IMR-90 (cell line): ENCODE results near the gene XIRP1. TPM values are rescaled to one million over a fixed set of nuclear protein-coding genes. Genes with fewer than 3 reads are reported as not detected.

Experiments used
- ATAC-seq: fragments of 200-7000 bp; cut with Tn5 transposase; 2 replicates; pipeline ENCODE4 v1.9.1; 2020; ENCODE audit warnings: low read depth, mild to moderate bottlenecking, moderate library complexity
- BruUV-seq: library from RNA; stranded (reverse); fragments of 400-500 nt; replicated peaks from 2 replicates; lab custom pipeline; 2021; lab: Mats Ljungman, UMichigan
- CTCF ChIA-PET: fragments of 300-600 bp; formaldehyde crosslinking; extraction: SDS; loops from one replicate; lab custom pipeline; 2021; ENCODE audit warnings: antibody characterized with exemption; lab: Yijun Ruan, JAX
- POLR2A ChIA-PET: fragments of 300-600 bp; sonication (Branson Sonifier 250); formaldehyde crosslinking; loops from one replicate; lab custom pipeline; 2022; ENCODE audit warnings: antibody characterized with exemption; ENCODE audit not compliant: unreplicated experiment; lab: Charles Lee
- DNase-seq: peaks from one replicate; pipeline ENCODE4 v3.0.0; 2013
- H2AFZ ChIP-seq: replicated peaks from 2 replicates; pipeline ENCODE3; 2013; ENCODE audit warnings: low read length, mild to moderate bottlenecking; ENCODE audit not compliant: poor library complexity
- H2AK5ac ChIP-seq: 2 replicates; pipeline ENCODE4 v1.6.1; 2013; ENCODE audit warnings: low read depth, low read length, inconsistent platforms
- H2AK9ac ChIP-seq: replicated peaks from 2 replicates; pipeline ENCODE3; 2013; ENCODE audit warnings: mild to moderate bottlenecking, low read depth, low read length, moderate library complexity; ENCODE audit not compliant: poor library complexity
- H2BK120ac ChIP-seq: 2 replicates; pipeline ENCODE4 v1.6.1; 2013; ENCODE audit warnings: low read depth, low read length, inconsistent platforms
- H2BK15ac ChIP-seq: 3 replicates; pipeline ENCODE4 v1.6.1; 2013; ENCODE audit warnings: low read depth, low read length, inconsistent platforms
- H2BK20ac ChIP-seq: 2 replicates; pipeline ENCODE4 v1.6.1; 2013; ENCODE audit warnings: low read depth, mild to moderate bottlenecking, inconsistent platforms, low read length, moderate library complexity
- H2BK5ac ChIP-seq: 2 replicates; pipeline ENCODE4 v1.6.1; 2013; ENCODE audit warnings: mild to moderate bottlenecking, low read depth, low read length, inconsistent platforms; ENCODE audit not compliant: poor library complexity, severe bottlenecking
- H3K14ac ChIP-seq: replicated peaks from 2 replicates; pipeline ENCODE4 v1.6.1; 2013; ENCODE audit warnings: low read depth, low read length, inconsistent platforms
- H3K18ac ChIP-seq: 2 replicates; pipeline ENCODE4 v1.6.1; 2013; ENCODE audit warnings: low read depth, low read length, control low read depth
- H3K23ac ChIP-seq: 2 replicates; pipeline ENCODE4 v1.6.1; 2013; ENCODE audit warnings: low read depth, low read length, inconsistent platforms
- H3K27ac ChIP-seq: 2 replicates; pipeline ENCODE4 v1.5.1; 2013; ENCODE audit warnings: mild to moderate bottlenecking, control low read depth, low read length; ENCODE audit not compliant: insufficient read depth
- H3K27me3 ChIP-seq: 2 replicates; pipeline ENCODE4 v1.6.1; 2013; ENCODE audit warnings: low read length; ENCODE audit not compliant: control insufficient read depth, insufficient read depth
- H3K36me3 ChIP-seq: 2 replicates; pipeline ENCODE4 v1.6.1; 2013; ENCODE audit warnings: low read length, mixed read lengths; ENCODE audit not compliant: control insufficient read depth, insufficient read depth
- H3K4ac ChIP-seq: 2 replicates; pipeline ENCODE4 v1.6.1; 2013; ENCODE audit warnings: low read depth, low read length, inconsistent platforms
- H3K4me1 ChIP-seq: 2 replicates; pipeline ENCODE4 v1.6.1; 2013; ENCODE audit warnings: low read length, mixed read lengths; ENCODE audit not compliant: control insufficient read depth, insufficient read depth
- H3K4me2 ChIP-seq: 2 replicates; pipeline ENCODE4 v1.6.1; 2013; ENCODE audit warnings: low read depth, mild to moderate bottlenecking, control low read depth, low read length, moderate library complexity
- H3K4me3 ChIP-seq: 2 replicates; pipeline ENCODE4 v1.5.1; 2013; ENCODE audit warnings: low read depth, mild to moderate bottlenecking, control low read depth, low read length, moderate library complexity; ENCODE audit not compliant: insufficient read depth
- H3K56ac ChIP-seq: 2 replicates; pipeline ENCODE4 v1.6.1; 2013; ENCODE audit warnings: low read length, inconsistent platforms; ENCODE audit not compliant: insufficient read depth; ENCODE audit errors: extremely low read depth
- H3K79me1 ChIP-seq, 2 experiments: 2 replicates each; pipeline ENCODE4 v1.6.1; 2013; ENCODE audit warnings: low read length in 2 of 2, inconsistent platforms in 1 of 2, low read depth in 1 of 2
- H3K9ac ChIP-seq: 2 replicates; pipeline ENCODE4 v1.6.1; 2013; ENCODE audit warnings: low read depth, low read length, control low read depth
- H3K9me1 ChIP-seq: 2 replicates; pipeline ENCODE4 v1.6.1; 2013; ENCODE audit warnings: low read length, inconsistent platforms; ENCODE audit not compliant: insufficient read depth
- H3K9me3 ChIP-seq: 2 replicates; pipeline ENCODE4 v1.6.1; 2013; ENCODE audit warnings: low read length; ENCODE audit not compliant: control insufficient read depth, insufficient read depth
- H4K20me1 ChIP-seq: 2 replicates; pipeline ENCODE4 v1.6.1; 2013; ENCODE audit warnings: low read length, inconsistent platforms; ENCODE audit not compliant: insufficient read depth
- H4K5ac ChIP-seq: 2 replicates; pipeline ENCODE4 v1.6.1; 2013; ENCODE audit warnings: mild to moderate bottlenecking, low read depth, low read length, control low read depth
- H4K8ac ChIP-seq, 2 experiments: 2 replicates each; pipeline ENCODE4 v1.6.1; 2013; ENCODE audit warnings: low read depth in 2 of 2, low read length in 2 of 2, control low read depth in 1 of 2, inconsistent platforms in 1 of 2
- H4K91ac ChIP-seq: 2 replicates; pipeline ENCODE4 v1.6.1; 2013; ENCODE audit warnings: low read depth, low read length, inconsistent platforms; ENCODE audit not compliant: insufficient read depth
- MAFK ChIP-seq: IDR thresholded peaks from 2 replicates; pipeline ENCODE4 v1.6.1; 2012; ENCODE audit warnings: low read depth, low read length, improper control_type of control experiment
- WGBS, 2 experiments: methylation state at CpG; one replicate each; pipeline versions ENCODE4 v1.1.5 to v1.1.7; 2013; ENCODE audit warnings: missing lambda C conversion rate in 2 of 2; ENCODE audit not compliant: insufficient read length in 1 of 2; ENCODE audit errors: extremely low coverage in 2 of 2; 5-methylcytosine and 5-hydroxymethylcytosine counted together
- dilution Hi-C: fragments of 300-500 bp; cut with HindIII; formaldehyde crosslinking; loops from one replicate; pipeline ENCODE4 v1.14.3; 2018; ENCODE audit warnings: low sequenced_read_pairs; ENCODE audit not compliant: unreplicated experiment
- in situ Hi-C: fragments of 300-500 bp; cut with MboI; formaldehyde crosslinking; loops from 3 replicates; pipeline ENCODE4 v1.14.3; 2019; ENCODE audit warnings: low sequenced_read_pairs, inconsistent platforms, mixed read lengths
- intact Hi-C: fragments of 100-400 bp; cut with micrococcal nuclease; formaldehyde crosslinking; loops from 2 replicates; pipeline ENCODE4 v1.10.0; 2022
- polyA plus RNA-seq, 3 experiments: library from polyadenylated mRNA; depleted of rRNA; stranded (reverse); fragments of >200 nt; gene quantifications; 2 replicates each; pipeline ENCODE4 v1.2.3, GENCODE V29; 2012; ENCODE audit warnings: low replicate concordance in 1 of 3
- total RNA-seq: library from RNA; depleted of rRNA; stranded (reverse); fragments of >200 nt; gene quantifications from 2 replicates; pipeline ENCODE4 v1.2.3, GENCODE V29; 2012

The XIRP1 gene
- total and polyA plus RNA-seq, 2 of the 4 experiments (the other 2 are of a cell fraction) = under 0.01 to 0.07 TPM

GRCh38 chr3:39203860-39204259 lies 11.5 kb upstream of the XIRP1 start:
- H2BK20ac ChIP-seq = no peak overlapping the region
- no peaks in the 10 kb centered on the region for H3K36me3 ChIP-seq
- BruUV-seq = no TSS peak
- no peak overlapping the region for H3K18ac ChIP-seq
- dilution Hi-C loops (no loop called here), in situ Hi-C loops (no loop called here), intact Hi-C loops (no loop called here)
- H2AFZ ChIP-seq = no peak overlapping the region
- no peak overlapping the region for H2BK120ac ChIP-seq
- WGBS, 2 experiments = 67% methylated on average over 3 of the region's 5 CpGs; no CpG with 5 or more reads in 1 of the 2 experiments
- H3K23ac ChIP-seq = no peak overlapping the region
- H3K4me1 ChIP-seq = no peaks in the 10 kb centered on the region
- no peak overlapping the region for H3K56ac ChIP-seq
- H3K4me2 ChIP-seq = no peak overlapping the region
- POLR2A ChIA-PET = no interaction called here
- no peak overlapping the region for H3K4me3 ChIP-seq
- H3K14ac ChIP-seq = no peak overlapping the region
- peaks cover 2% of the 10 kb centered on the region for H3K9me3 ChIP-seq
- no peaks in the 10 kb centered on the region for H3K79me1 ChIP-seq
- H3K27ac ChIP-seq = no peak overlapping the region
- no peak overlapping the region for H2AK5ac ChIP-seq
- no peak for TF ChIP-seq MAFK
- H4K91ac ChIP-seq = no peak overlapping the region
- H3K27me3 ChIP-seq = peaks cover 47% of the 10 kb centered on the region
- no peaks in the 10 kb centered on the region for H4K20me1 ChIP-seq
- CTCF ChIA-PET = no interaction called here
- no peak for ATAC-seq
- H2AK9ac ChIP-seq = no peak overlapping the region
- no peak overlapping the region for H4K8ac ChIP-seq
- no peak overlapping the region for H4K5ac ChIP-seq
- no peak overlapping the region for H2BK5ac ChIP-seq
- no peak overlapping the region for H2BK15ac ChIP-seq
- no peaks in the 10 kb centered on the region for H3K9me1 ChIP-seq
- DNase-seq = no peak
- no peak overlapping the region for H3K9ac ChIP-seq
- H3K4ac ChIP-seq = no peak overlapping the region
